Fibroblast of skin of right quadriceps (primary cell): ENCODE data around the gene SP4.
A peak's percentile ranks its signal among the peaks of the same experiment; 100 is the strongest.

Experiments used
- DNase-seq: peaks from one replicate; pipeline ENCODE4 v3.0.0-alpha.2; 2013

SP4 gene

GRCh38 chr7:21448974-21449373 is 21.1 kb downstream of the SP4 start:
- DNase-seq = no peak

- DNase-seq = no peak
Measured at GRCh38 chr7:21450076-21450475, 22.2 kb downstream of the SP4 start.

DNA sequence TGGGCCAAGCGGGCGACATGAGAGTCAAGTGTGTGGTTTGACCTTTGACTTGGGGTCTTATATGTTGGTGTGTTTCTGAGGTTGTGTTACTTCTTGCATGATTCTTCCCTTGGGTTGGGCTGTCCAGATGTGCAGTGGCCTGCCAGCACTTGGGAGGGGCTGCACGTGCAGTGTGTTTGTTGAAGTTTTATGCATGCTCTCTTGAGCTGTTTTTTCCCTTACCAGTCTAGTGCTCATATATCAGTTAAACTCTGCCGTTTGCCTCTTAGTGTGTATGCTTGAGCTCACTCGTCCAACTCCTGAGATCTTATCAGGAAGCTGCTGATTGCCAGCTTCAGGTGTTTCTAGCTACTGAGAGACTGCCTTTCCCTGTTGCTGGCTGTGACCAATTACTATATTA is 23.1 kb downstream of the SP4 start:
- DNase-seq = no peak

GRCh38 chr7:21454182-21454581 is 26.3 kb downstream of the SP4 start:
- peak; percentile 0 for DNase-seq

GRCh38 chr7:21454906-21455305 is 27.0 kb downstream of the SP4 start:
- no peak for DNase-seq

- no peak for DNase-seq
Measured at GRCh38 chr7:21461282-21461681, 33.4 kb downstream of the SP4 start.

- no peak for DNase-seq
Measured at GRCh38 chr7:21462081-21462480, 34.2 kb downstream of the SP4 start.

DNA sequence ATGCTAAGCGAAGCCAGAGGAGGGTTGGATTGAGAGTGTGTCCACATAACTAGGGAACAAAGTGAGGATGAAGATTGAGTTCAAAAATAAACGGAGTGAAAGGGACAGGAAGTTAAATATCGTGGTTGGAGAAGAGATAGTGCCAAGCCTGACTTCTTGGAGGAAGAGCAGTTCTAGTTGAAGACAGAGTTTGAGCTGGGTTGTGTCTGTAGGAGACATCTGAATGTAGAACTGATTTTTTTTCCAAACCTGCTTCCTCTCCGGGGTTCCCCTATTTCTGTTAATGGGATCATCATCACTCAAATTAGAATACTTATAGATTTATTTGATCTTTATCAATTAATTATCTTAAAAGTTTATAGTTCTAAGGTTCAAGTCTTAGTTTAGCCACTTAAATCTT is 35.6 kb downstream of the SP4 start:
- no peak for DNase-seq

GRCh38 chr7:21468969-21469368 is 41.1 kb downstream of the SP4 start:
- no peak for DNase-seq

DNA sequence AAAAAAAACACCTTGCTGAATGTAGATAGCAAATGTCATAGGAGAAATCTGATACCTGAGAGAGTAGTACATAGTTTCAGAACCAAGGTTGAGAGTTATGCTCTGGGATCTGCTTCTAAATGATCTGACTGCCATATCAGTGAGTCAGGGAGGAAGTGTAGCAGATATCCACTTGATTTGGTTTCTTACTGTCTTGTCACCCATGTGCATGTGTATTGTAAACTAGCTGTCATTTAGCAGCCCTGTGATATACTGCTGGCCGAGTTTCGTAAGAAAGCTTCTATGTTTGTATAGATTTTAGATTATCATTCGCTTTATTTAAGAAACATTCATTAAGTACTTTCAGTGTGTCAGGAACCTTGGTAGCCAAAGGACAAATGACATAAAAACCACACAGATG is 42.0 kb downstream of the SP4 start:
- DNase-seq = no peak

DNA sequence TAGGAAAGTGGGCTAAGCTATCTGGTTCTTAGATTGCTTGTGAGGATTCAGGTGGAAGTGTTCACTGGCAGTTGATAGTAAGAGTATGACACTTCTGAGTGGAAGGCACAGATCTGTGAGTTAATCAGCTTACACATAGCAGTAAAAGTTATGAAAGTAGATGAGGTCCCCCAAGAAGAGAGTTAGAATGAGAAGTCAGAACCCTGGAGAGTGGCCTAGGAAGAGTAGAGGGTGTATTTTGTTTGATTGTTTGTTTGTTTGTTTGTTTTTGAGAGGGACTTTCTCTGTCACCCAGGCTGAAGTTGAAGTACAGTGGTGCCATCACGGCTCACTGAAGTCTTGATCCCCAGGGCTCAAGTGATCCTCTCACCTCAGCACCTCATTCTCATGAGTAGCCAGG is 44.1 kb downstream of the SP4 start:
- no peak for DNase-seq

DNA sequence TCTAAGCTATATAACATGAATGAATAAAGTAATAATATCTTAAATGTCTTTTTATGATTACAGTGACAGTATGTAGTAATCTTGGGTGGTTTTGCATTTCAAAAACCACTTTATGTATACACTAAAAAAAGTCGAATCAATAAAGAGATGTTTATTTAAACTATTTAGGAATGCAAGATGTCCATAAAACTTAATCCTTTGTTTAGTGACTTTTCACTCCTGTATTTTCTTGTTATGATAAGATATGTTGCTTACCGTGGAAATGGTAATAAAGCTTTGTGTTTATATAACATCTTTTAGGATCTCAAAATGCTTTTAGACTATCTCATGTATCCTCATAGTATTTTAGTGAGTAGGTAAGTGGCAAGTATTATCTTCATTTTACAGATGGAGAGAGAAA is 48.5 kb downstream of the SP4 start:
- DNase-seq = no peak

- no peak for DNase-seq
Measured at GRCh38 chr7:21480693-21481403, 53.0 kb downstream of the SP4 start.

DNA sequence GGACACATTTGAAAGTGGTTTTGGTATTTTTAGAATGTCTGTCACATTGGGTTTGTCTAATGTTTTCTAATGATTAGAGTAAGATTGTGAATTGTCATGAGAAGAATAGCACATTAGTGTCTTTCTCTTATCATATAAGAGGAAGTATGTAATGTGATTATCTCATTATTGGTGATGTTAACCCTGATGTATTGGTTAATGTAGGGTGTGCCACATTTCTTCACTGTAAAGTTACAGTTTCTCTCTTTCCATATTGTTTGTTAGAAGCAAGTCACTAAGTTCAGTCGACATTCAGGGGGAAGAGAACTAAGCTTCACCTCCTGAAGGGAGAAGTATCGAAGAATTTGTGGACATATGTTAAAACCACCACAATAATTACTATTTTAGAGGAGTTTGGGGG is 58.6 kb downstream of the SP4 start:
- DNase-seq = no peak

- no peak for DNase-seq
Measured at GRCh38 chr7:21495731-21496130, 67.8 kb downstream of the SP4 start.

DNA sequence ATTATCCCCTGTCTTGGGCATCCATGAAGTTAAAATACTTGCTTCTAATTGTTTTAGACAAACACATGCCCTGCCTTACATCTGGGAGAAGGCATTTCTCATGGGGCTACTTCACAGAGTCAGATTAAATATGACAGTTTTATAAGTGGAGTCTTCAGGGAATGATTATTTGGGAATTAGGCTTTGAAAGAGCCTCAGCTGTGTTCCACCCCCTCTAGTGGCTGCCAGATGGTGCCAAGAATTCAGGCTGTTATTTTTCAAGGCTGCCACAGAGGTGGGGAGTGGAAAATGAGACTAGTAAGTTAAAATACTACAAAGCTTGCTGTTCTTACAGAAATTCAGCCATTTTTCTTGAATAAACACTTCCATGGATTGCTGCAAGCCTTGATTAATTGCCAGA is 69.2 kb downstream of the SP4 start:
- DNase-seq = no peak

- DNase-seq = no peak
Measured at GRCh38 chr7:21500117-21500832, 72.4 kb downstream of the SP4 start.

DNA sequence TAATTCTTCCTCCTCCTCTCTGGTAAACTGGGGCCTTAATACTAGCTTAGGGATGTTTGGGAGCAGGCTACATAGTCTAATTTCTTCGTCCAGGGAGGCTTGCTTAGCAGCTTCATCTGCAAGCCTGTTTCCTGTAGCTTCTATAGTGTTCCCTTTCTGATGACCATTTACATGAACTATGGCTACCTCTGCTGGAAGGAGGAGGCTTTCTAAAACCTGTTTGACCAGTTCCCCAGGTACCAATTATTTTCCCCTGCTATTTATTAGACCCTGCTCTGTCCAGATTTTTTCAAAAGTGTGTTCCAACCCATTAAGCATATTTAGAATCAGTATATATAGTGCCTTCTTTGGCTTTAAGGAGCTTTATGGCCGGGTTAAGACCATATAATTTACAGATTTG is 76.1 kb downstream of the SP4 start:
- no peak for DNase-seq

DNA sequence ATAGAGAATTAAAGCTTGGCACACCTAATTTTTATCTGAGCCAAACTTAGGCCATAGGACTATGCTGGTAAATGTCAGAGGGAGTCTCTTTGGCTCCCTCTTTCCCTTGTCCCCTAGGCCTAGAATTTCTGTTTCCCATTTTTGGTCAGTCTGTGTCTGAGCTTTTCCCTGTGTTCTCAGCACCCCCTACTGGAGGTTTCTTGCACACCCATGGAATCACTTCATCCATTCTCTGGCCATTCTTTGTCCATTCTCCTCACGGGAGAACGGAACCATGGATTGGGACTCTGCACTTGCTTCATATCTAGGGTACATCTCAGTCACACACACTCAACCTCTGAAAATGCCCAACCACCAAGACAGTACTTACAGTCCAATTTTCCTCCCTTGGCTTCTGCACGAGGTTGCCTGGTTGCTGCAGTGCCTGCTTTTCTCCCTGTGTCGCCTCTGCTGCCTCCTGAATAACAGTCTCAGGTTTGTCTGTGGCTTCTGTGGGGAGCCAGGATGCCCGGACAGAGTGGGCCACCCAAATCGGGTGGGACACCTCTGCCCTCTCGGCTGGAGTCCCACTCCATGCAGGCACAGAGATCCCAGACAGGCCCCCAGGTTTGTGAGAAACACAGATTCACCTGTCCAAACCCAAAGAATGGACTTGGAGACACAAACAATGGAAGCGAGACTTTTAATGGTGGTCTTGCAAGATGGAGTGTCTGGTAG is 79.9 kb downstream of the SP4 start:
- DNase-seq = peak; percentile 30

GRCh38 chr7:21508538-21508937 is 80.7 kb downstream of the SP4 start:
- DNase-seq = no peak

- no peak for DNase-seq
Measured at GRCh38 chr7:21514062-21514461, 86.2 kb downstream of the SP4 start.

DNA sequence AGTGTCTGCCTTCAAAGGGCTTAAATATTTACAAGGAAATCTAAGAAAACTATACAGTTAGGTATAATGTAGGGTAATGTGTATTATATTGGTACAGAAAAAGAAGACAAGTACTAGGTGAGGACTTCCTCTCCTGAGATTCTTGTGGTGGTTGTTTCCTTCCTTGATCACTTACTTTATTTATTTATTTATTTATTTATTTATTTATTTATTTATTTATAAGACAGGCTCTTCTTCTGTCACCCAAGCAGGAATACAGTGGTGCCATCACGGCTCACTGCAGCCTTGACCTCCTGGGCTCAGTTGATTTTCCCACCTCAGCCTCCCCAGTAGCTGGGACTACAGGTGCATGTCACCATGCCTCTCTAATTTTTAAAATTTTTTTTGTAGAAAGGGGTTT is 96.8 kb downstream of the SP4 start:
- DNase-seq = no peak

GRCh38 chr7:21526007-21526406 is 98.1 kb downstream of the SP4 start:
- DNase-seq = no peak

- DNase-seq = no peak
Measured at GRCh38 chr7:21526448-21526847, 98.6 kb downstream of the SP4 start.
